Chondrocyte (in vitro differentiated cells): Measurements from ENCODE around the gene NAV2. TPM values are rescaled to one million over a fixed set of nuclear protein-coding genes. Genes with fewer than 3 reads are reported as not detected.

Experiments
- DNase-seq: peaks from one replicate; pipeline ENCODE4 v3.0.0; 2021; ENCODE audit warnings: mixed read lengths, low spot score
- H3K27ac Mint-ChIP-seq: one replicate; pipeline ENCODE4 v1.8.0; 2021; ENCODE audit warnings: mild to moderate bottlenecking, moderate library complexity, mixed read lengths; ENCODE audit not compliant: unreplicated experiment
- H3K27me3 Mint-ChIP-seq: 2 replicates; pipeline ENCODE4 v1.8.0; 2021; ENCODE audit warnings: low read depth, mixed read lengths
- H3K36me3 Mint-ChIP-seq: 2 replicates; pipeline ENCODE4 v1.8.0; 2021; ENCODE audit warnings: low read depth, mixed read lengths
- H3K4me1 Mint-ChIP-seq: 2 replicates; pipeline ENCODE4 v1.8.0; 2021; ENCODE audit warnings: low read depth, mild to moderate bottlenecking, mixed read lengths
- H3K4me3 Mint-ChIP-seq: one replicate; pipeline ENCODE4 v1.8.0; 2021; ENCODE audit warnings: mild to moderate bottlenecking, moderate library complexity, mixed read lengths; ENCODE audit not compliant: unreplicated experiment
- H3K9me3 Mint-ChIP-seq: 2 replicates; pipeline ENCODE4 v1.8.0; 2021; ENCODE audit warnings: low read depth, mixed read lengths
- total RNA-seq: library from RNA; stranded (reverse); gene quantifications from 3 replicates; pipeline ENCODE4 v1.2.1, GENCODE V29; 2021
- TF ChIP-seq, protein P1 (sequence below): fragments of 200-600 bp; sonication (generic); IDR thresholded peaks from 2 replicates; pipeline ENCODE4 v1.5.0; 2021; ENCODE audit warnings: antibody characterized with exemption, mild to moderate bottlenecking, moderate library complexity

Gene NAV2
- total RNA-seq, 1 donor from 2014 or later, result 87.0 TPM

DNA sequence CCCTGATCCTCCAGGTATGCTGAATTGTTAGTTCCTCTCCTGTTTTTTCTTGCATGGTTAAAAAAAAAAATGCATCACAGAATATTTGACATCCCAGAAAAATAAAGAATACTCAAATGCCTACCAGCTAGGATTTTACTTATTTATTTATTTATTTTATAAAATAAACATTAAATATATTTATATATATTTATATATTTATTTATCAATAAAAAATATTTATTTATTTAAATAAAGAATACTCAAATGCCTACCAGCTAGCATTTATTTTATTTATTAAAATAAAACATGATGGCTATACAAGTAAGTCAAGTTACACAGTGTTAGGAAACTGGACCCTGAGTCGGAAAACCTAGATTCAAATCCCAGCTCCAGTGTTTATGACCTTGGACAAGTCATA is 164.1 kb downstream of the NAV2 start:
- Mint-ChIP-seq H3K9me3 (no peaks in the 10 kb centered on the region), H3K27ac (no peak overlapping the region), H3K4me1 (peaks cover 18% of the 10 kb centered on the region), H3K36me3 (peaks cover 26% of the 10 kb centered on the region), H3K4me3 (no peak overlapping the region), H3K27me3 (no peaks in the 10 kb centered on the region)
- no peak for DNase-seq
- TF ChIP-seq, protein P1, sequence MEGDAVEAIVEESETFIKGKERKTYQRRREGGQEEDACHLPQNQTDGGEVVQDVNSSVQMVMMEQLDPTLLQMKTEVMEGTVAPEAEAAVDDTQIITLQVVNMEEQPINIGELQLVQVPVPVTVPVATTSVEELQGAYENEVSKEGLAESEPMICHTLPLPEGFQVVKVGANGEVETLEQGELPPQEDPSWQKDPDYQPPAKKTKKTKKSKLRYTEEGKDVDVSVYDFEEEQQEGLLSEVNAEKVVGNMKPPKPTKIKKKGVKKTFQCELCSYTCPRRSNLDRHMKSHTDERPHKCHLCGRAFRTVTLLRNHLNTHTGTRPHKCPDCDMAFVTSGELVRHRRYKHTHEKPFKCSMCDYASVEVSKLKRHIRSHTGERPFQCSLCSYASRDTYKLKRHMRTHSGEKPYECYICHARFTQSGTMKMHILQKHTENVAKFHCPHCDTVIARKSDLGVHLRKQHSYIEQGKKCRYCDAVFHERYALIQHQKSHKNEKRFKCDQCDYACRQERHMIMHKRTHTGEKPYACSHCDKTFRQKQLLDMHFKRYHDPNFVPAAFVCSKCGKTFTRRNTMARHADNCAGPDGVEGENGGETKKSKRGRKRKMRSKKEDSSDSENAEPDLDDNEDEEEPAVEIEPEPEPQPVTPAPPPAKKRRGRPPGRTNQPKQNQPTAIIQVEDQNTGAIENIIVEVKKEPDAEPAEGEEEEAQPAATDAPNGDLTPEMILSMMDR, result no peak

DNA sequence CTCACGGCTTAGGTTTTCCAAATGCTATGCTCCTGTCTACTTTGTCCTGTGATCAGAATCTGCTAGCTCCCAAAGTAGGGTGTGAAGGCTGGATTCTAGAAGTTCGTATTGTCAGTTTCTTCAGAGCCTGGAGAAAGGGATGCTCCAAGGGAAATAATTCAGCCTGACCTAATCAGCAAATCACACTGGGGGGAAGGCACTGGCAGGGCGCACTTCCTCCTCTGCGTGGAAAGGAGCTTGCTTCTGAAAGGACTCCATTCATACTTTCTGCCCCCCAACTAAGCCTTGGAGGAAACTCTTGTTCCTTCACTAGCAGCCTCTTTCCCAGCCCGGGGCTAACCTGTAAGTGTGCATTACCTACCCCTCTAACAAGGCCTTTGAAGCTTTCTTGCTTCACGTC is 165.9 kb downstream of the NAV2 start:
- H3K4me3 Mint-ChIP-seq, result no peak overlapping the region
- H3K27ac Mint-ChIP-seq, result no peak overlapping the region
- no peaks in the 10 kb centered on the region for H3K9me3 Mint-ChIP-seq
- H3K36me3 Mint-ChIP-seq, result peaks cover 37% of the 10 kb centered on the region
- DNase-seq, result no peak
- TF ChIP-seq, protein P1, result no peak
- no peaks in the 10 kb centered on the region for H3K27me3 Mint-ChIP-seq
- H3K4me1 Mint-ChIP-seq, result peaks cover 11% of the 10 kb centered on the region

DNA sequence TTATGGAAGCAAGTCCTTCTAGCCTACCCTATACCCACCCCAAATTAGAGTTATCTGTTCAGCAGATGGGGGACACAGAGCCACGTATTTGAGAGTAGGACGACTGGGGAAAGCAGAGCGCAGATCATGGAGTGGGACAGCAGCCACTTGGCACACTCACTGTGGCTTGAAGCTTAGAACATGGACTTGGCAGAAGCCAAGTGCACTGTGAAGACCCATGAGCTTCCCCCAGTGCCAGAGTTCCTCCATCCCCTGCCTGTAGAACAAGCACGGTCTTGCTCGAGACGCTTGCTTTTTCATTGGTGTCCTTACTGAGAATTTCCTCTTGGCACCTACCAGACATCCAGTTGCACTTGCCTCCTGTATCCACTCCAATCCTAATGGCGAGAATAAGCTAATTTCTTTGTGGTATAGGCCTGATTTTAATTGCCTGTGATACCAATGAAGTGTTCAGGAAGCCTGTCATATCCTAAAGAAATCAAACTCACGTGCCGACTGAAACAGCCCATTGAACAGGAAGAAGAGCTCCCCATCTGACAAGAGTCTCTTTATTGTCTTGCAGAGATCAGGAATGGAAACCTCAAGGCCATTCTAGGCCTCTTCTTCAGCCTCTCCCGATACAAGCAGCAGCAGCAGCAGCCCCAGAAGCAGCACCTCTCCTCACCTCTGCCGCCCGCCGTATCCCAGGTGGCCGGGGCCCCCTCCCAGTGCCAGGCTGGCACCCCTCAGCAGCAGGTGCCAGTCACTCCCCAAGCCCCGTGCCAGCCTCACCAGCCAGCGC is 166.9 kb downstream of the NAV2 start:
- TF ChIP-seq, protein P1, result no peak
- Mint-ChIP-seq H3K4me3 (no peak overlapping the region), H3K9me3 (no peaks in the 10 kb centered on the region), H3K27me3 (no peaks in the 10 kb centered on the region), H3K36me3 (peaks cover 41% of the 10 kb centered on the region), H3K4me1 (peaks cover 2% of the 10 kb centered on the region), H3K27ac (no peak overlapping the region)
- no peak for DNase-seq

DNA sequence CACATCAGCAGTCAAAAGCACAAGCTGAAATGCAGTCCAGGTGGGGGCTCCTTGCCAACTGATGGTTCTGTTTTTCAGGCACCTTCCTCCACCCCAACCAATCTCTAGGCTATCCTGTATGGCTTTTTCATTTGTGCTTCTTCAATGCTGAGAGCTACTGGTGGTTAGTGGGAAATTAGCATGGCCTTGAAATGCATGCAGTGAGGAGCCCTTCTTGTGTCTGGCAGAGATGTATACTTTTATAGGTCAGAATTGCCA is 167.4 kb downstream of the NAV2 start:
- no peaks in the 10 kb centered on the region for H3K27me3 Mint-ChIP-seq
- H3K27ac Mint-ChIP-seq, result no peak overlapping the region
- H3K4me1 Mint-ChIP-seq, result no peaks in the 10 kb centered on the region
- no peak overlapping the region for H3K4me3 Mint-ChIP-seq
- TF ChIP-seq, protein P1, result no peak
- H3K9me3 Mint-ChIP-seq, result no peaks in the 10 kb centered on the region
- H3K36me3 Mint-ChIP-seq, result peaks cover 47% of the 10 kb centered on the region
- DNase-seq, result no peak

DNA sequence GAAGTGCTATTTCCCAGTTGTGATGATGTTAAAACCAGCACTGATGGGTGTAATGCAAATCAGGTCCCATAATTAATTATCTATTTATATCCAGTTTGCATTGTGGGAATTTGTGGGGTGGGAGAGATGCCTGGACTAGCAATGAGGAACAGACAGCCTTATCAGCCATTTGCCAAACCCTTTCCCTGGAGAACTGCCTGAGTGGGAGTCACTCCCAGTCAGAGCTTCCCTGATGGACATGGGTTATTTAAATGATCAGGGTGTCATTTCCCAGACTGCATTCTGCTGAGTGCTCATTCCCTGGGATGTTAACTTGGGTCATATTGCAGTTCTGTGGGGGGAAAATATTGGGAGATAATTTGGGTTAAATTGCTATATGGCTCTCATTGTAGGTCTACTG is 168.5 kb downstream of the NAV2 start:
- Mint-ChIP-seq H3K27ac (no peak overlapping the region), H3K4me3 (no peak overlapping the region), H3K9me3 (no peaks in the 10 kb centered on the region), H3K4me1 (no peaks in the 10 kb centered on the region), H3K36me3 (peaks cover 48% of the 10 kb centered on the region), H3K27me3 (no peaks in the 10 kb centered on the region)
- no peak for DNase-seq
- TF ChIP-seq, protein P1, result no peak
